ENCODE data around the gene KATNIP. TPM values are rescaled to one million over a fixed set of nuclear protein-coding genes. Genes with fewer than 3 reads are reported as not detected.

Gene KATNIP
- 4.3 and 6.8 TPM in 2 replicates for total RNA-seq (2014; rRNA removed; shearing (Covaris generic))

- DNase-seq (ENCODE audit: low read depth) = peak; percentile 99
Measured at GRCh38 chr16:27549746-27550581, at the start of gene KATNIP, which contains the start of gene GTF3C1. Gene KATNIP (plus strand): TSS chr16:27550144. CDS start chr16:27550171, 27 bp downstream. Gene GTF3C1 (minus strand): TSS chr16:27549913. CDS start chr16:27549890, 23 bp downstream.

DNA sequence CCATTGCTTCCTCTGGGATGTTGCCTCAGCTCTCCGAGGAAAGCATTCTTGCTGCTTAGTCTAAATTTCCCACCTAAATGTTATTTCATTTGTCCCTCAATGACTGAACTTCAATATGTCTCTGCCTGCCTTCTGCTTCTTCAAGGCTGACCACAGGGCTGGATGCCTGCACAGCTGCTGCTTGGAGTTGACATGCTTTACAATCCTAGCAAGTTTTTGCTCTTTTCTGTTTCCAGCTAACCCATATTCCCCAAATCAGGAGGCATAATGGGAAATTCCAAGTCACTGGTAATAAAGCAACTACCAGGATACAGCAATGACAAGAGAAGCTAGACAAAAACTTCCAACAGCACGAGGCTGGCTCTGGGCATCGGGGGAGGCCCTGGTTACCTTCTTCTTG lies 49.1 kb upstream of the KATNIP start:
- DNase-seq (ENCODE audit: low read depth) = no peak

DNA sequence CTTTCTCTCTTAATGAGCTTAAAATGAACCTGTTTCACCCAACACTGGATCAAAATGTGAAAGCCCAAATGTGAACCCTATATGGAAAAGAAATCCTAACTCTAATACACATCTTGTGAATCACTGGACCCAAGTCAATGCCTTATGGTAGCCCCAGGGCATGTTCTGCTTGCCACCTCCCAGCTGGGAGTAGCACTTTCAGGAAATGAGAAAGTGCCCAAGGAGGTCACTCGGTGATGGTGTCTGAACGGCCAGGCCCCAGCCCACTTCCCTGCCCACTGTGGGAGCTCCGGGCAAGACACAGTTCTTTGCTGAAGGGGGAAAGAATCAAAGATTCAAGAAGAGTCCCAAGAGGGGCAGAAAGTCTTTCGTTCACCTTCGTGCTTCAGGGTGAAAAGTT lies 46.3 kb upstream of the KATNIP start:
- no peak for DNase-seq (ENCODE audit: low read depth)

- DNase-seq (ENCODE audit: low read depth) = no peak
Measured at GRCh38 chr16:27505297-27506236, 44.4 kb upstream of the KATNIP start.

DNA sequence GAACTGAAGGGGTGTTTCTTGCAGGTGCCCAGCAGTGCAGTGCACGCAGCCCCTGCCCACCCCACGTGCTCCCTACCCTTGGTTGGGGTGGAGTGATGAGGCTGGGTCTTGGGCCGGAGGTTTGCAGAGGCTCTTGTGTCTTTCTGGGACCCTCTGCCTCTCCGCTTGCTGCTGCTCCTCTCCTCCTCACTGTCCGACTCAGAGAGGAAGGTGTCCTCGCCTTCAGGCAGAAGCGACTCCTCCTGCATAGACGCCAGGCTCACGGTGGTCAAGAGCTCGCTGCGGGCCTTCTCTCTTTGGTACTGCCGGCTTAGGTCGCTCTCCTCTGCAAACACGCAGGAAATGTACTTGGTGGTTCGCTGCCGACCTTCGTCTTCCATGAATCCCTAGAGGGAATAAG lies 43.2 kb upstream of the KATNIP start:
- no peak for DNase-seq (ENCODE audit: low read depth)

GRCh38 chr16:27508476-27508875 lies 41.5 kb upstream of the KATNIP start:
- no peak for DNase-seq (ENCODE audit: low read depth)

- no peak for DNase-seq (ENCODE audit: low read depth)
Measured at GRCh38 chr16:27511657-27512448, 38.1 kb upstream of the KATNIP start.

GRCh38 chr16:27514806-27515205 lies 35.1 kb upstream of the KATNIP start:
- DNase-seq (ENCODE audit: low read depth) = no peak

- DNase-seq (ENCODE audit: low read depth) = peak; percentile 15
Measured at GRCh38 chr16:27515874-27516353, 34.0 kb upstream of the KATNIP start.

DNA sequence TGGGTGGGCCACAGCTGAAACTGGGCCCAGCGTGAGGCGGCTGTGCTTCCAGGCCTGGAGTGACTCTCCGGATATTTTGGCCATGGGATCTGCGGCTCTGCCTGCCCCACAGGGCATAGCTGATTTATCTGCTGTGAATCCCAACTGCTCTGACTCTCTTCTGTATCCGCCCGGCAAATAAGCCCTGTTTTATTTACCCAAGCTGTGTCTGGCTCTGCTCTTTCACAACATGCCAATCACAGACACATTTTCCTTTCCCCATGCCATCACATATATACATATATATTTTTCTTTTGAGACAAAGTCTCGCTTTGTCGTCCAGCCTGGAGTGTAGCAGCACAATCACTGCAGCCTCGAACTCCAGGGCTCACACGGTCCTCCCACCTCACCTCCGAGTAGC lies 33.6 kb upstream of the KATNIP start:
- no peak for DNase-seq (ENCODE audit: low read depth)

GRCh38 chr16:27517664-27518063 lies 32.3 kb upstream of the KATNIP start:
- DNase-seq (ENCODE audit: low read depth) = no peak

GRCh38 chr16:27518226-27518625 lies 31.7 kb upstream of the KATNIP start:
- no peak for DNase-seq (ENCODE audit: low read depth)

DNA sequence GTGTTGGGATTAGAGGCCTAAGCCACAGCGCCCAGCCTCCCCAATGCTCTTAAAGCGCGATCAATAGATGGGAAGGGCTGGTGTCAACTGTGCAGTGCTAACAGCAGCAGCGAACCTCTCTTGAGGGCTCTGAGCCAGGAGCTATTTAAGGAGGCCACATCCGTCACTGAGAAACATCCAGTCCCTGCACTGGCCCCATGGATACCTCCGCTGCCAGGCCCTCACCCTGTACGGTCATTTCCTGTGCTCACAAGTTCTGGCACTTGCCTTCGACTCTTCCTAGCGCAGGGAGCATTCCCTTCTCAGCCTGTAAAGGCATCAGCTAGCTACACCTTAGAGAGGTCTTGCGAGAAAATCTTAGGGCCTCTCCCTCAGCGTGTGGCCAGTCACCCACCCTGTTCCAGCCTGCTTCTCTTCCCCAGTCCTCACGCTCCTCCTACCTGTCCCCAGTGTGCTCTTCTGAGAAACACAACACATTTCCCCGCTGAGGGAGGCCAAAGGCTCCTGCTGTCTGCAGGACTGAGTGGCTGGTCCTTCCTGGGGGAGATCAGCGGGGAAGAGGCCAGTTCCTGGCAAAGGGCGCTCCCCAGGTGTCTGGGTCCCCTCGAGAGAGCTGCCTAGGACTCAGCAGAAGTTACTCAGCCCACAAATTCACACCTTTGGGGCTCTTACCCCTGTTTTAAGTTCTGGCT lies 28.8 kb upstream of the KATNIP start:
- DNase-seq (ENCODE audit: low read depth) = peak; percentile 22

GRCh38 chr16:27522173-27522707 lies 27.7 kb upstream of the KATNIP start:
- DNase-seq (ENCODE audit: low read depth) = no peak

DNA sequence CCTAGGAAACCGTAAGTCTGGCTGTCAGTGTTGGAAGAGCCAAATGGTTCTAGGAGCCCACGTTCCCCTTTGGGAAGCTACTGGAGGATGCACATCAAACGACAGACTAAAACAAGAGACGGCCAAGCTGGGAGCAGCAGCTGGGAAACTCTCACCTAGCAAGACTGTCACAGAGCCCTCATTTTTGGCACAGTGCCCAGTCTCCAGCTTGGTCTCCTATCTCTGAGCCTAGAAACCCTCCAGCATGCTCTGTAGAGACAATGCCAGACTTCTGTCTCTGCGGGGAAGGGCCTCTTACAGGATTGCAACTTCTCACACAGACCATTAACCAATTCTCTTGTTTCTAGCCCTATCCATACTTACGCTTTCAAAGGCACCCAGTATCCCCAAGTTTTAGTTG lies 23.8 kb upstream of the KATNIP start:
- DNase-seq (ENCODE audit: low read depth) = no peak

DNA sequence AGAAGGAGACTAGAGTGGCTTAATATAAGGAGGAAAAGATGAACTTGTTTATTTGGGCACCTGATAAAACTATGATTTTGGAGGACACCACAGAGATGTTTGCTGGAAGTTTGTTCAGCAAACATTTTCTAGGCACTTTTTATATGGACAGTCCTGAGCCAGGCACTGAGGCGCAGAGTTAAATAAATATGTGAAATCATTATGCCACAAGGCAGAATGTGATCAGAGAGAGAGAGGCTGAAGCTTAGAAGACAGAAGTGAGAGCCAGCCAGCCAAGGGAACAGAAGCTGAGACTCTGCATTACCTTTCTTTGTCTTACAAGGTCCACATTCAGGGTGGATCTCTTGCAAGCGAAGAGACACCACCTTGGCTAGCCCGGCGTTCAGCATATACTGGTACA lies 21.6 kb upstream of the KATNIP start:
- no peak for DNase-seq (ENCODE audit: low read depth)

- DNase-seq (ENCODE audit: low read depth) = peak; percentile 92
Measured at GRCh38 chr16:27529962-27530361, 20.0 kb upstream of the KATNIP start.

DNA sequence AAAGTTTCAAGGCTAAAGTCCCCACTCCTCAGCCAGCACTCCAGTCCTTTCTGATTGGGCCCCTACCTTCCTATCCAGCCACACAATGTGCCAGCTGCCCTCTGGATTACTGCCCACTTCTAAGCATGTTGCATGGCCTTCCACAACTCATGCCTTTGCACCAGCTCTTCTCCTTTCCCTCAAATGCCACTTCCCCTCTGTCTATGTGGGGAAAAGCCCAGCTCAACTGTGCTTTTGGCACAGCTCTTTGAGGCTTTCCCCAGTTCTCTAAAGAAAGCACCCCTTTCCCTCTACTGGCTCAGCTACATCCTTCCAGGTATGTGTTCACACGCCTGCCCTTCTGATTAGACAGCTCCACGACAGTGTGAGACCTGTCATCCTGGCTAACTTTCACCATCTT lies 18.8 kb upstream of the KATNIP start:
- DNase-seq (ENCODE audit: low read depth) = no peak

- DNase-seq (ENCODE audit: low read depth) = no peak
Measured at GRCh38 chr16:27531826-27532800, 17.8 kb upstream of the KATNIP start.

Data from Daoy (cell line).